Neuronal stem cell (in vitro differentiated cells): ENCODE data around the gene TNIK.

Source experiments
- DNase-seq: peaks from one replicate; pipeline ENCODE4 v3.0.0-alpha.2; 2013; ENCODE audit warnings: low spot score
- H2AFZ ChIP-seq: one replicate; pipeline ENCODE4 v1.6.1; 2013; ENCODE audit warnings: mild to moderate bottlenecking, low read length, inconsistent platforms
- H2AK5ac ChIP-seq: 2 replicates; pipeline ENCODE4 v1.6.1; 2013; ENCODE audit warnings: low read depth, mild to moderate bottlenecking, inconsistent platforms, low read length, moderate library complexity, mixed read lengths
- H2BK120ac ChIP-seq: 2 replicates; pipeline ENCODE4 v1.6.1; 2013; ENCODE audit warnings: low read depth, mild to moderate bottlenecking, inconsistent platforms, low read length, moderate library complexity, mixed read lengths
- H2BK12ac ChIP-seq: one replicate; pipeline ENCODE4 v1.6.1; 2013; ENCODE audit warnings: low read length, inconsistent platforms
- H2BK15ac ChIP-seq: 2 replicates; pipeline ENCODE4 v1.6.1; 2013; ENCODE audit warnings: mild to moderate bottlenecking, low read length, inconsistent platforms, mixed read lengths
- H2BK5ac ChIP-seq: one replicate; pipeline ENCODE4 v1.6.1; 2013; ENCODE audit warnings: inconsistent platforms, mild to moderate bottlenecking, low read length, moderate library complexity
- H3K14ac ChIP-seq: one replicate; pipeline ENCODE4 v1.6.1; 2013; ENCODE audit warnings: low read length, inconsistent platforms
- H3K18ac ChIP-seq: 2 replicates; pipeline ENCODE4 v1.6.1; 2013; ENCODE audit warnings: low read length, inconsistent platforms
- H3K23ac ChIP-seq: 2 replicates; pipeline ENCODE4 v1.6.1; 2013; ENCODE audit warnings: low read depth, mild to moderate bottlenecking, mixed read lengths, low read length, inconsistent platforms; ENCODE audit not compliant: poor library complexity
- H3K27ac ChIP-seq: replicated peaks from 3 replicates; pipeline ENCODE4 v1.5.1; 2013; ENCODE audit warnings: low read length, inconsistent platforms
- H3K27me3 ChIP-seq, 3 experiments: 2 replicates each; pipeline ENCODE4 v1.6.1; 2013; ENCODE audit warnings: low read length in 3 of 3, mild to moderate bottlenecking in 2 of 3, inconsistent platforms in 1 of 3, low read depth in 1 of 3, mixed read lengths in 1 of 3, moderate library complexity in 1 of 3; ENCODE audit not compliant: control insufficient read depth in 3 of 3, insufficient read depth in 3 of 3
- H3K36me3 ChIP-seq, 2 donors: replicated peaks in 1 of 2; 2 replicates each; pipeline ENCODE4 v1.6.1; 2013; ENCODE audit warnings: low read length in 2 of 2; ENCODE audit not compliant: control insufficient read depth in 2 of 2, insufficient read depth in 2 of 2
- H3K4ac ChIP-seq: 2 replicates; pipeline ENCODE4 v1.6.1; 2013; ENCODE audit warnings: inconsistent platforms, mild to moderate bottlenecking, low read length, moderate library complexity
- H3K4me1 ChIP-seq, 2 donors: 1 replicate in 1 of 2; 2 replicates in 1 of 2; pipeline ENCODE4 v1.6.1; 2013; ENCODE audit warnings: low read length in 2 of 2, low read depth in 1 of 2; ENCODE audit not compliant: control insufficient read depth in 2 of 2, insufficient read depth in 1 of 2
- H3K4me2 ChIP-seq: one replicate; pipeline ENCODE4 v1.6.1; 2013; ENCODE audit warnings: mild to moderate bottlenecking, low read length, inconsistent platforms; ENCODE audit not compliant: insufficient read depth, poor library complexity, severe bottlenecking
- H3K4me3 ChIP-seq, 2 donors: 2 replicates each; pipeline ENCODE4 v1.5.1; 2013; ENCODE audit warnings: low read length in 2 of 2, mild to moderate bottlenecking in 2 of 2, inconsistent platforms in 1 of 2, moderate library complexity in 1 of 2
- H3K79me1 ChIP-seq: one replicate; pipeline ENCODE4 v1.6.1; 2013; ENCODE audit warnings: low read depth, mild to moderate bottlenecking, inconsistent platforms, low read length, moderate library complexity
- H3K9ac ChIP-seq: one replicate; pipeline ENCODE4 v1.6.1; 2013; ENCODE audit warnings: mild to moderate bottlenecking, low read depth, low read length, inconsistent platforms; ENCODE audit not compliant: poor library complexity
- H3K9me3 ChIP-seq, 2 donors: replicated peaks in 1 of 2; 2 replicates each; pipeline versions ENCODE3 to v1.6.1; 2013; ENCODE audit warnings: low read length in 2 of 2, mild to moderate bottlenecking in 2 of 2, inconsistent platforms in 1 of 2, low read depth in 1 of 2, mixed read lengths in 1 of 2, moderate library complexity in 1 of 2; ENCODE audit not compliant: control insufficient read depth in 2 of 2, insufficient read depth in 1 of 2
- H4K8ac ChIP-seq: one replicate; pipeline ENCODE4 v1.6.1; 2013; ENCODE audit warnings: low read depth, mild to moderate bottlenecking, inconsistent platforms, low read length, moderate library complexity
- H4K91ac ChIP-seq: one replicate; pipeline ENCODE4 v1.6.1; 2013; ENCODE audit warnings: low read length, low read depth, mild to moderate bottlenecking, inconsistent platforms; ENCODE audit not compliant: poor library complexity
- WGBS, 2 donors: extraction: QIAGEN DNeasy Blood & Tissue Kit; methylation state at CpG; one replicate each; pipeline ENCODE4 v1.1.7; 2013; ENCODE audit warnings: missing lambda C conversion rate in 2 of 2, mixed read lengths in 1 of 2; ENCODE audit not compliant: insufficient read length in 2 of 2, insufficient replicate concordance in 1 of 2; ENCODE audit errors: extremely low coverage in 2 of 2; 5-methylcytosine and 5-hydroxymethylcytosine counted together

The TNIK gene

DNA sequence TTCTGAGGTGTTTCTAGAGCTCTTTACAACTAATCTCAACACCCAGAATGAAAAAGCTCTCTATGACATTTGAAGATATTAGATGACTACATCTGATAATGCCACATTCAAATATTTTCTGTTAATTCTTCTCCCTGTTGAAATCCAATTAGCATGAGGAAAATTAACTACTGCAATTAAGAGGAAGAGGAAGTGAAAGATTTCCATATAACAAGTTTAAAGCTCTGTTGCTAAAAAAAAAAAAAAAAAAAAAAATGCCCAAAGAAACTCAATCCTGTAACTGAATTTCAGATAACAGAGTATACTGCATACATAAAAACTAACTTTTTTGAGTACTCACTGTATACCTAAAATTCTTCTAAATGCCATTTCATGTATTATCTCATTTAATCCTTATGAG is 109.8 kb downstream of the TNIK start:
- DNase-seq = no peak
- Histone ChIP-seq H2BK15ac (no peak overlapping the region), H3K36me3 (no peaks in the 10 kb centered on the region), H2AK5ac (no peak overlapping the region), H3K27ac (no peak overlapping the region), H2AFZ (no peak overlapping the region), H2BK120ac (no peak overlapping the region), H3K4ac (no peak overlapping the region), H4K8ac (no peak overlapping the region), H3K4me1 (peaks cover 1 to 16% of the 10 kb centered on the region in 2 donors), H3K4me2 (no peak overlapping the region), H2BK5ac (no peak overlapping the region), H3K18ac (no peak overlapping the region), H2BK12ac (no peak overlapping the region), H3K4me3 (no peak overlapping the region), H3K27me3 (no peaks in the 10 kb centered on the region), H3K14ac (no peak overlapping the region), H3K79me1 (no peaks in the 10 kb centered on the region), H3K23ac (no peak overlapping the region), H3K9ac (no peak overlapping the region), H4K91ac (no peak overlapping the region), H3K9me3 (no peaks in the 10 kb centered on the region)

DNA sequence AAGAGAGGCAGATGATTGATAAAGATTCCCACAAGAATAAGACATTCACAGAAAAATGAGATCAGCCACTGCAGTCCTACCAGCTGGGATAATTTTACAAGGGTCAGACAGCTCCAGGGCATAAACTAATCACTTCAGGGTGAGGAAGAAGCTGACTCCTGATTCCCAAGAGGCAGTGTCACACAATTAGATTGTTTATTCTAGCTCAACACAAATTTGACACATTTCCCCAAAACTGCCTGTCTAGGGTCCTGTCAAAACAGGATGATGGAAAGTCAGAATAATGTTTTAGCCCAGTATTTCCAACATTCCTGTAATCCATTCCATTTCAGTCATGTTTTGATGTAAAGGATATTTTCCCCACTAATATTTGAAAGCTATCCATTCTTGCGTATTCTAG is 110.8 kb downstream of the TNIK start:
- no peak overlapping the region for H2BK12ac ChIP-seq
- H3K14ac ChIP-seq = no peak overlapping the region
- no peak overlapping the region for H3K4me2 ChIP-seq
- H2BK120ac ChIP-seq = no peak overlapping the region
- DNase-seq = no peak
- H3K4ac ChIP-seq = no peak overlapping the region
- H3K27me3 ChIP-seq = no peaks in the 10 kb centered on the region
- no peak overlapping the region for H3K4me3 ChIP-seq
- H4K91ac ChIP-seq = no peak overlapping the region
- no peak overlapping the region for H3K23ac ChIP-seq
- no peaks in the 10 kb centered on the region for H3K9me3 ChIP-seq
- no peak overlapping the region for H3K27ac ChIP-seq
- H3K18ac ChIP-seq = no peak overlapping the region
- H2BK15ac ChIP-seq = no peak overlapping the region
- H3K4me1 ChIP-seq = peaks cover 1 to 16% of the 10 kb centered on the region in 2 donors
- no peaks in the 10 kb centered on the region for H3K79me1 ChIP-seq
- WGBS, 2 donors = no CpG with 5 or more reads among the region's 1 CpG
- H4K8ac ChIP-seq = no peak overlapping the region
- H3K36me3 ChIP-seq = no peaks in the 10 kb centered on the region
- no peak overlapping the region for H2BK5ac ChIP-seq
- no peak overlapping the region for H3K9ac ChIP-seq
- no peak overlapping the region for H2AFZ ChIP-seq
- no peak overlapping the region for H2AK5ac ChIP-seq

DNA sequence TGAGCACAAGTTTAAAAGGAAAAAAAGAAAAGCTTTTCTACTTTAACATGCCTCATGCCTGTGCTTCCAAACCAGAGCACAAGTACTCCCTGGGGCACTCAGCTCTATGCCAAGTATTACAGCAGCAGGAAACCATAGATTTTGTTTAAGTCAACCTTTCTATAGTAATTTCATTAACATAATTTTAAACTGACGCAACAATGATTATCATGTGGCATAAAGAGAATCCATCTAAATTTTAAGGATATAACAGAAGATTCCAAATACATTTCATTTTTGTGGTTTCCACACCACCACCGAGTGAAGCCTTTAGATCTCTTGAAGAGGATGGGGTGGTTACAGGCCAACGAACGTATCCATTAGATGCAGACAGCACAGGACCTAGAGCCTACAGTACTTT is 112.1 kb downstream of the TNIK start:
- peaks cover 1 to 16% of the 10 kb centered on the region in 2 donors for H3K4me1 ChIP-seq
- WGBS, 2 donors = no CpG with 5 or more reads among the region's 4 CpGs
- no peak for DNase-seq
- H2BK5ac ChIP-seq = no peak overlapping the region
- H3K9me3 ChIP-seq = peaks cover 0 to 4% of the 10 kb centered on the region in 2 donors
- H3K27ac ChIP-seq = no peak overlapping the region
- no peaks in the 10 kb centered on the region for H3K36me3 ChIP-seq
- no peak overlapping the region for H2AFZ ChIP-seq
- H3K14ac ChIP-seq = no peak overlapping the region
- H4K8ac ChIP-seq = no peak overlapping the region
- no peak overlapping the region for H3K4ac ChIP-seq
- H3K79me1 ChIP-seq = no peaks in the 10 kb centered on the region
- H3K4me2 ChIP-seq = no peak overlapping the region
- H3K9ac ChIP-seq = no peak overlapping the region
- no peaks in the 10 kb centered on the region for H3K27me3 ChIP-seq
- H2BK15ac ChIP-seq = no peak overlapping the region
- H3K23ac ChIP-seq = no peak overlapping the region
- H4K91ac ChIP-seq = no peak overlapping the region
- no peak overlapping the region for H2BK12ac ChIP-seq
- H2AK5ac ChIP-seq = no peak overlapping the region
- H3K18ac ChIP-seq = no peak overlapping the region
- H3K4me3 ChIP-seq = no peak overlapping the region
- H2BK120ac ChIP-seq = no peak overlapping the region

DNA sequence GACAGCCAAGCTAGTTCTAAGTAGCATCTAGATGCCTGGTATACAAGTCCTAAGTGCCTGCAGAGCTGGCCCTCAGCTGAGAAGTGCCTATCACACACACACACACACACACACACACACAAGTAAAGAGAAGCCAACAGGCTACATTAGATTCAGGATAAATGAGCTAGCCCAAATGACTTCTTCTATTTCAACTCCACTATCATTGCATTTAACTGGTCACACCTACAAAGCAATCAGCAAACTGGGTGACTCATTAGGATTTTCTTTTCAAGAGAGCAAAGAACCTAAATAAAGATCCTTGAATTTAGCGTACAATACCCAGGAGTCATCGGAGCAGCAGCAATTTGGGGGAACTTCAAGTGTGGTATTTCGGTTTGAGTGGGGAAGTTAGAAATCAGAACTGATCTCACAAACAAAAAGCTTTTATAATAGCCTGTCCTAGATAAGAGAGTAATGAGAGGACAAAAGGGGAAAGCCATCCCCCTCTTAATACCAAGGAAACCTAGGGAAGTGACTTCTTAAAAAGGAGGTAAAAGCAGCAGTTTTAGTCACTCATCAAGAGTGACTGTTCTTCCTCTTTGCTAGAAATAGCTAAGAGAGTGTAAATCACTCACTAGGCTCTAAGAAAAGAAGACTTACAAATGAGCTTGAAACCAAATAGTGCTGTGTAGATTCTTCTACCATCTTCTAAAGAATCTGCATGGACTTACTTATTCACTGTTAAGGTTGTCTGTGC is 112.7 kb downstream of the TNIK start:
- no CpG with 5 or more reads among the region's 3 CpGs for WGBS, 2 donors
- no peak overlapping the region for H2BK120ac ChIP-seq
- no peak overlapping the region for H3K27ac ChIP-seq

More for the DNA sequence above, 112.7 kb downstream of the TNIK start:
- H2AFZ ChIP-seq = no peak overlapping the region
- H3K4ac ChIP-seq = no peak overlapping the region
- no peak for DNase-seq
- H3K4me2 ChIP-seq = no peak overlapping the region
- peaks cover 1 to 16% of the 10 kb centered on the region in 2 donors for H3K4me1 ChIP-seq
- no peak overlapping the region for H2AK5ac ChIP-seq
- H3K79me1 ChIP-seq = no peaks in the 10 kb centered on the region
- no peak overlapping the region for H2BK5ac ChIP-seq
- no peak overlapping the region for H3K14ac ChIP-seq
- no peak overlapping the region for H2BK12ac ChIP-seq
- H4K8ac ChIP-seq = no peak overlapping the region
- no peak overlapping the region for H3K4me3 ChIP-seq
- no peak overlapping the region for H3K18ac ChIP-seq
- no peak overlapping the region for H2BK15ac ChIP-seq
- no peak overlapping the region for H4K91ac ChIP-seq
- no peak overlapping the region for H3K9ac ChIP-seq
- no peaks in the 10 kb centered on the region for H3K36me3 ChIP-seq
- H3K9me3 ChIP-seq = peaks cover 0 to 10% of the 10 kb centered on the region in 2 donors
- no peak overlapping the region for H3K23ac ChIP-seq
- H3K27me3 ChIP-seq = no peaks in the 10 kb centered on the region
